CD14-positive monocyte (primary cell): ENCODE data around the gene PRKAR1B. TPM values are rescaled to one million over a fixed set of nuclear protein-coding genes. Genes with fewer than 3 reads are reported as not detected.

Experiments
- DNase-seq, 3 donors: peaks; one replicate each; pipeline ENCODE4 v3.0.0-alpha.2; 2011 to 2022
- H2AFZ ChIP-seq: 2 replicates; pipeline ENCODE4 v1.6.0; 2012; ENCODE audit warnings: mild to moderate bottlenecking, low read depth, low read length, inconsistent platforms; ENCODE audit not compliant: insufficient read depth, poor library complexity, severe bottlenecking
- H3K27ac ChIP-seq, 2 donors: 1 replicate in 1 of 2; 2 replicates in 1 of 2; pipeline ENCODE4 v1.5.1; 2012 to 2013; ENCODE audit warnings: low read length in 2 of 2, control low read depth in 1 of 2, inconsistent platforms in 1 of 2, low read depth in 1 of 2, mild to moderate bottlenecking in 1 of 2
- H3K27me3 ChIP-seq, 2 donors: one replicate each; pipeline versions ENCODE4 v1.6.0 to v1.6.1; 2011 to 2013; ENCODE audit warnings: low read length in 2 of 2; ENCODE audit not compliant: control insufficient read depth in 2 of 2, insufficient read depth in 2 of 2
- H3K36me3 ChIP-seq, 2 donors: replicated peaks in 1 of 2; 1 replicate in 1 of 2; 2 replicates in 1 of 2; pipeline versions ENCODE4 v1.5.1 to v1.6.1; 2012 to 2013; ENCODE audit warnings: low read length in 2 of 2, control low read depth in 1 of 2, inconsistent platforms in 1 of 2, mild to moderate bottlenecking in 1 of 2; ENCODE audit not compliant: insufficient read depth in 2 of 2, control insufficient read depth in 1 of 2
- H3K4me1 ChIP-seq, 2 donors: 1 replicate in 1 of 2; 2 replicates in 1 of 2; pipeline versions ENCODE4 v1.5.1 to v1.6.1; 2012 to 2013; ENCODE audit warnings: low read length in 2 of 2, control low read depth in 1 of 2, inconsistent platforms in 1 of 2, mild to moderate bottlenecking in 1 of 2, moderate library complexity in 1 of 2; ENCODE audit not compliant: insufficient read depth in 2 of 2, control insufficient read depth in 1 of 2
- H3K4me2 ChIP-seq: replicated peaks from 2 replicates; pipeline ENCODE3; 2012; ENCODE audit warnings: low read length, moderate library complexity, mild to moderate bottlenecking; ENCODE audit not compliant: poor library complexity, severe bottlenecking; ENCODE audit errors: extremely low read depth
- H3K4me3 ChIP-seq, 3 experiments: fragments of 200-600 bp in 1 of 3; sonication (generic) in 1 of 3; replicated peaks in 1 of 3; 1 replicate in 2 of 3; 2 replicates in 1 of 3; pipeline ENCODE4 v1.5.1; 2011 to 2013; ENCODE audit warnings: low read length in 3 of 3, mild to moderate bottlenecking in 3 of 3, control low read depth in 2 of 3, low read depth in 2 of 3, inconsistent platforms in 1 of 3, moderate library complexity in 1 of 3
- H3K79me2 ChIP-seq: 2 replicates; pipeline ENCODE4 v1.6.0; 2012; ENCODE audit warnings: mild to moderate bottlenecking, control low read depth, inconsistent platforms, low read length, moderate library complexity; ENCODE audit not compliant: insufficient read depth
- H3K9ac ChIP-seq: 2 replicates; pipeline ENCODE4 v1.6.0; 2017; ENCODE audit warnings: low read length, mild to moderate bottlenecking; ENCODE audit not compliant: insufficient read depth, poor library complexity, severe bottlenecking
- H3K9me3 ChIP-seq, 2 donors: replicated peaks in 1 of 2; 1 replicate in 1 of 2; 2 replicates in 1 of 2; pipeline versions ENCODE4 v1.5.1 to v1.6.1; 2012 to 2013; ENCODE audit warnings: low read length in 2 of 2, control low read depth in 1 of 2; ENCODE audit not compliant: control insufficient read depth in 1 of 2, insufficient read depth in 1 of 2
- H4K20me1 ChIP-seq: 2 replicates; pipeline ENCODE4 v1.6.0; 2012; ENCODE audit warnings: mild to moderate bottlenecking, low read length, control low read depth, moderate library complexity; ENCODE audit not compliant: insufficient read depth
- H3K27ac Mint-ChIP-seq, 7 donors: one replicate each; pipeline ENCODE4 v1.8.0; 2020; ENCODE audit warnings: mild to moderate bottlenecking in 7 of 7, mixed read lengths in 7 of 7, moderate library complexity in 6 of 7, inconsistent platforms in 2 of 7
- H3K27me3 Mint-ChIP-seq, 3 donors: one replicate each; pipeline ENCODE4 v1.8.0; 2021 to 2022; ENCODE audit warnings: low read depth in 3 of 3, mild to moderate bottlenecking in 3 of 3, mixed read lengths in 3 of 3, moderate library complexity in 3 of 3, inconsistent platforms in 1 of 3
- H3K36me3 Mint-ChIP-seq, 2 donors: one replicate each; pipeline ENCODE4 v1.8.0; 2020; ENCODE audit warnings: mixed read lengths in 2 of 2, inconsistent platforms in 1 of 2, mild to moderate bottlenecking in 1 of 2
- H3K4me1 Mint-ChIP-seq: one replicate; pipeline ENCODE4 v1.8.0; 2020; ENCODE audit warnings: mild to moderate bottlenecking, mixed read lengths
- H3K4me3 Mint-ChIP-seq, 2 donors: one replicate each; pipeline ENCODE4 v1.8.0; 2020; ENCODE audit warnings: mild to moderate bottlenecking in 2 of 2, mixed read lengths in 2 of 2, moderate library complexity in 1 of 2
- H3K9me3 Mint-ChIP-seq, 7 donors: one replicate each; pipeline ENCODE4 v1.8.0; 2020 to 2022; ENCODE audit warnings: mixed read lengths in 7 of 7, mild to moderate bottlenecking in 6 of 7, moderate library complexity in 6 of 7, inconsistent platforms in 2 of 7
- WGBS: methylation state at CpG from one replicate; pipeline ENCODE4 v1.1.5; 2013; ENCODE audit warnings: missing lambda C conversion rate; ENCODE audit not compliant: insufficient coverage; 5-methylcytosine and 5-hydroxymethylcytosine counted together
- intact Hi-C, 2 donors: fragments of 100-400 bp; cut with micrococcal nuclease; formaldehyde crosslinking; loops; one replicate each; pipeline versions ENCODE4 v1.15.0 to v1.15.1; 2023
- polyA plus RNA-seq, 3 donors: library from polyadenylated mRNA; depleted of rRNA in 1 of 3; unstranded in 2 of 3; stranded (reverse) in 1 of 3; fragments of 300-500 nt in 2 of 3; fragments of >200 nt in 1 of 3; fragmentation: Illumina TruSeq in 2 of 3; gene quantifications; 1 replicate in 2 of 3; 2 replicates in 1 of 3; pipeline ENCODE4 v1.2.3, GENCODE V29; 2012 to 2021
- TF ChIP-seq, protein P1 (sequence below): fragments of 200-600 bp; IDR thresholded peaks from one replicate; pipeline ENCODE4 v1.8.0; 2022; ENCODE audit warnings: antibody characterized with exemption, mild to moderate bottlenecking

Gene PRKAR1B
- polyA plus RNA-seq, 3 donors = 0.94 to 2.1 (median 1.1) TPM

DNA sequence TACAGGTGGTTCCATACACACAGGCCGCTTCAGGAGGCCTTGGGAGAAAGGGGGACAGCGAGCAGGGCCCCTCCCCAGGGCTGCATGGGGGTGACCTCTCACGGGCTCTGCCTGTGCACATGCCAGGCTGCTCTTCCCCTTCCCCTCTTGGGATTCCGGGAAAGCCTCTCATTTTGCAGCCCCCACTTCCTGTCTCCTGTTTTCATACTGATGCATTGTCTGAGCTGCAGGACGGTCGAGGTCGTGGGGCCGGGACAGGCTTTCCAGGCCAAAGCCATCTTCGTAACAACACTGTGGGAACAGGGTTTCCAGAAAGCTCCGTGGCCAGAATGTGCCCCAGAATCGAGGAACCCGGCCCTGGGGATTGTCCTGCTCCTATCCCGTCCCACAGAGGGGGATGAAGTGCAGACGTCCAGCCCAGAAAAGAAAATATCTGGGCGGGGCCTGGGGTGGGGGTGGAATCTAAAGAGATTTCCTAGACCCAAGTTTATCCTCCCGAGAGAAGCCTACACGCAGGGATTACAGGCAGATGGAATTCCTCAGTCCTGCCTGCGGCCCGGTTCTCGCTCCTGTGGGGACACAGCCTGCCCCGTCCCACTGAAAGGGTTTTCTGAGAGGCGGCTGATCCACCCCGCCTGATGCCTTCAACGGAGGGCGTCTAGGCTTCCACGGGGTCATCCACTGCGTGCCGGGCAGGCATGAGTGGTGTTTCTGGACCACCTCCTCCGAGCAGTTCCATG, 30.1 kb downstream of the PRKAR1B start:
- no peak overlapping the region for H3K4me3 Mint-ChIP-seq
- no peak overlapping the region for H3K4me3 ChIP-seq
- peaks cover 2% of the 10 kb centered on the region for H3K4me1 Mint-ChIP-seq
- H3K9me3 ChIP-seq = peaks cover 0 to 20% of the 10 kb centered on the region in 2 donors
- no peak overlapping the region for H3K4me2 ChIP-seq
- intact Hi-C loops = no loop called here
- H3K36me3 Mint-ChIP-seq = no peaks in the 10 kb centered on the region
- no peaks in the 10 kb centered on the region for H3K36me3 ChIP-seq
- H3K27me3 ChIP-seq = no peaks in the 10 kb centered on the region
- WGBS = 95% methylated on average over 28 of the region's 29 CpGs
- no peak overlapping the region for H3K27ac Mint-ChIP-seq
- H4K20me1 ChIP-seq = no peaks in the 10 kb centered on the region
- peaks cover 8 to 37% (median 26%) of the 10 kb centered on the region in 7 donors for H3K9me3 Mint-ChIP-seq
- no peak overlapping the region for H2AFZ ChIP-seq
- no peak overlapping the region for H3K27ac ChIP-seq
- H3K9ac ChIP-seq = no peak overlapping the region
- TF ChIP-seq, protein P1, sequence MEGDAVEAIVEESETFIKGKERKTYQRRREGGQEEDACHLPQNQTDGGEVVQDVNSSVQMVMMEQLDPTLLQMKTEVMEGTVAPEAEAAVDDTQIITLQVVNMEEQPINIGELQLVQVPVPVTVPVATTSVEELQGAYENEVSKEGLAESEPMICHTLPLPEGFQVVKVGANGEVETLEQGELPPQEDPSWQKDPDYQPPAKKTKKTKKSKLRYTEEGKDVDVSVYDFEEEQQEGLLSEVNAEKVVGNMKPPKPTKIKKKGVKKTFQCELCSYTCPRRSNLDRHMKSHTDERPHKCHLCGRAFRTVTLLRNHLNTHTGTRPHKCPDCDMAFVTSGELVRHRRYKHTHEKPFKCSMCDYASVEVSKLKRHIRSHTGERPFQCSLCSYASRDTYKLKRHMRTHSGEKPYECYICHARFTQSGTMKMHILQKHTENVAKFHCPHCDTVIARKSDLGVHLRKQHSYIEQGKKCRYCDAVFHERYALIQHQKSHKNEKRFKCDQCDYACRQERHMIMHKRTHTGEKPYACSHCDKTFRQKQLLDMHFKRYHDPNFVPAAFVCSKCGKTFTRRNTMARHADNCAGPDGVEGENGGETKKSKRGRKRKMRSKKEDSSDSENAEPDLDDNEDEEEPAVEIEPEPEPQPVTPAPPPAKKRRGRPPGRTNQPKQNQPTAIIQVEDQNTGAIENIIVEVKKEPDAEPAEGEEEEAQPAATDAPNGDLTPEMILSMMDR = no peak
- H3K27me3 Mint-ChIP-seq = peaks cover 0 to 3% (median 3%) of the 10 kb centered on the region in 3 donors
- H3K4me1 ChIP-seq = no peaks in the 10 kb centered on the region
- no peaks in the 10 kb centered on the region for H3K79me2 ChIP-seq
- DNase-seq = no peak

- intact Hi-C loops = no loop called here
- peaks cover 12 to 43% (median 31%) of the 10 kb centered on the region in 7 donors for H3K9me3 Mint-ChIP-seq
- Histone ChIP-seq H3K27me3 (no peaks in the 10 kb centered on the region), H3K27ac (no peak overlapping the region), H3K79me2 (no peaks in the 10 kb centered on the region), H3K4me2 (no peak overlapping the region), H3K9ac (no peak overlapping the region), H3K4me3 (no peak overlapping the region), H3K9me3 (peaks cover 5 to 26% of the 10 kb centered on the region in 2 donors), H3K36me3 (no peaks in the 10 kb centered on the region), H3K4me1 (no peaks in the 10 kb centered on the region), H4K20me1 (no peaks in the 10 kb centered on the region), H2AFZ (no peak overlapping the region)
- H3K27me3 Mint-ChIP-seq = peaks cover 0 to 3% (median 3%) of the 10 kb centered on the region in 3 donors
- H3K4me1 Mint-ChIP-seq = peaks cover 2% of the 10 kb centered on the region
- H3K27ac Mint-ChIP-seq = no peak overlapping the region
- TF ChIP-seq, protein P1 = no peak
- no peak for DNase-seq
- WGBS = 87% methylated on average over 6 of the region's 9 CpGs
- no peak overlapping the region for H3K4me3 Mint-ChIP-seq
- no peaks in the 10 kb centered on the region for H3K36me3 Mint-ChIP-seq
Measured at GRCh38 chr7:696426-696811, 30.7 kb downstream of the PRKAR1B start.
